Iris pigment epithelial cell (primary cell): ENCODE data around the gene GCLM.

Source experiments
- DNase-seq: peaks from one replicate; pipeline ENCODE4 v3.0.0-alpha.2; 2011; ENCODE audit warnings: low read depth

GCLM gene

GRCh38 chr1:93846992-93847810 is 62.0 kb downstream of the GCLM start:
- peak; percentile 75 for DNase-seq

GRCh38 chr1:93846206-93846991 is 62.8 kb downstream of the GCLM start:
- DNase-seq: peak; percentile 86

- DNase-seq: peak; percentile 95
These were observed 63.6 kb downstream of the GCLM start for GRCh38 chr1:93845538-93846205.

GRCh38 chr1:93844262-93845045 is 64.8 kb downstream of the GCLM start:
- DNase-seq: peak; percentile 89

GRCh38 chr1:93842750-93843500 is 66.3 kb downstream of the GCLM start:
- peak; percentile 44 for DNase-seq

GRCh38 chr1:93841771-93842170 is 67.5 kb downstream of the GCLM start:
- no peak for DNase-seq

GRCh38 chr1:93840956-93841482 is 68.2 kb downstream of the GCLM start:
- no peak for DNase-seq

GRCh38 chr1:93839753-93840152 is 69.5 kb downstream of the GCLM start:
- DNase-seq: no peak

- DNase-seq: peak; percentile 98
These were observed 69.9 kb downstream of the GCLM start for GRCh38 chr1:93839307-93839706.

GRCh38 chr1:93837961-93838360 is 71.3 kb downstream of the GCLM start:
- DNase-seq: no peak
